ENCODE data around the gene LY6G6F. TPM values are rescaled to one million over a fixed set of nuclear protein-coding genes. Genes with fewer than 3 reads are reported as not detected.

LY6G6F gene
- total and polyA plus RNA-seq, 2 donors (not counting 1 experiment from before 2014, with no cell fraction given) = not detected

DNA sequence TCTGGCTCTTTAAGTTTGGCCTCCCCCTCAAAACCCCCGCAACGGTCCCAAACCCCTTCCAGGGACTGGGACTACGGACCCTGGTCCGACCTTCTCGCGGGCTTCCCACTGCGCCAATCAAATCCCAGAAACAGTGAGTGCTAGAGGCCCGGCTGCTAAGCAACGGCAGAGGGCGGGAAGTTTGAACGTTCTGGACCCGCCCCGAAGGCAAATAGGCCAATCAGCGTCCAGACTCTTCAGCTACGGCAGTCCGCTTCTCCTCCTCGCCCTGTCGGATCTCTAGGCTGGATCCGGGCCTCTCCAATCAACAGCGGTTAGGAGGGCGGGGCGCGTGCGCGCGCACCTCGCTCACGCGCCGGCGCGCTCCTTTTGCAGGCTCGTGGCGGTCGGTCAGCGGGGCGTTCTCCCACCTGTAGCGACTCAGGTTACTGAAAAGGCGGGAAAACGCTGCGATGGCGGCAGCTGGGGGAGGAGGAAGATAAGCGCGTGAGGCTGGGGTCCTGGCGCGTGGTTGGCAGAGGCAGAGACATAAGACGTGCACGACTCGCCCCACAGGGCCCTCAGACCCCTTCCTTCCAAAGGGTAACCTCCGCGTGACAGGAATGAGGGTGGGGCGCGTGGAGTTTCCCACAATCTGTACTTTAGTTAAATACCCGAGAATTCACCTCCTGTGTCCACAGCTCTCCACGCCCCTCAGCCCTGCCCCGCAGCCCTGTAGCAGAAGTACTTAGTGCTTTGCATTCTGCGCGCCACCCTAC, 33.2 kb downstream of the LY6G6F start, which contains the start of gene MSH5:
MSH5 (plus strand) TSS at position 367 of the 758 bp plus-strand sequence. CDS start 462 bp downstream, outside the sequence.
- H3K4me1 ChIP-seq (ENCODE audit: control insufficient read depth in 2 of 2, insufficient read depth in 2 of 2, low read length in 2 of 2) = peaks cover 39 to 42% of the 10 kb centered on the region in 2 donors
- H3K4me2 ChIP-seq (replicated peaks; ENCODE audit: low read depth, low read length, poor library complexity, severe bottlenecking) = peak within 1 kb of the TSS; percentile 100
- no peak for TF ChIP-seq EZH2 (IDR thresholded peaks at IDR 0.05; ENCODE audit: borderline replicate concordance, insufficient read depth, low read depth, low read length, poor library complexity, severe bottlenecking)
- TF ChIP-seq, protein P1, sequence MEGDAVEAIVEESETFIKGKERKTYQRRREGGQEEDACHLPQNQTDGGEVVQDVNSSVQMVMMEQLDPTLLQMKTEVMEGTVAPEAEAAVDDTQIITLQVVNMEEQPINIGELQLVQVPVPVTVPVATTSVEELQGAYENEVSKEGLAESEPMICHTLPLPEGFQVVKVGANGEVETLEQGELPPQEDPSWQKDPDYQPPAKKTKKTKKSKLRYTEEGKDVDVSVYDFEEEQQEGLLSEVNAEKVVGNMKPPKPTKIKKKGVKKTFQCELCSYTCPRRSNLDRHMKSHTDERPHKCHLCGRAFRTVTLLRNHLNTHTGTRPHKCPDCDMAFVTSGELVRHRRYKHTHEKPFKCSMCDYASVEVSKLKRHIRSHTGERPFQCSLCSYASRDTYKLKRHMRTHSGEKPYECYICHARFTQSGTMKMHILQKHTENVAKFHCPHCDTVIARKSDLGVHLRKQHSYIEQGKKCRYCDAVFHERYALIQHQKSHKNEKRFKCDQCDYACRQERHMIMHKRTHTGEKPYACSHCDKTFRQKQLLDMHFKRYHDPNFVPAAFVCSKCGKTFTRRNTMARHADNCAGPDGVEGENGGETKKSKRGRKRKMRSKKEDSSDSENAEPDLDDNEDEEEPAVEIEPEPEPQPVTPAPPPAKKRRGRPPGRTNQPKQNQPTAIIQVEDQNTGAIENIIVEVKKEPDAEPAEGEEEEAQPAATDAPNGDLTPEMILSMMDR (IDR thresholded peaks at IDR 0.05) = no peak
- peak within 1 kb of the TSS; percentile 76 for H3K9ac ChIP-seq (ENCODE audit: low read length)
- intact Hi-C loops (cut with micrococcal nuclease) = loop anchor here (1.0 to 10.0 kb wide), 11 partner anchors 37 to 455 kb away; partner anchors contain the start of genes BAG6, CSNK2B, DDX39B and DXO
- peak within 1 kb of the TSS; percentile 81 to 96 for H3K27ac ChIP-seq (ENCODE audit: low read length in 2 of 2)
- peak; percentile 82 for ATAC-seq (ENCODE audit: low read depth)
- H2AFZ ChIP-seq (ENCODE audit: insufficient read depth, low read depth, low read length, poor library complexity, severe bottlenecking) = peak within 1 kb of the TSS; percentile 90
- Mint-ChIP-seq H3K27me3 (no peaks in the 10 kb centered on the region), H3K4me3 (peak within 1 kb of the TSS; percentile 100), H3K4me1 (peaks cover 60% of the 10 kb centered on the region), H3K27ac (peak within 1 kb of the TSS; percentile 91), H3K9me3 (ENCODE audit: insufficient read depth) (no peaks in the 10 kb centered on the region)
- H3K36me3 ChIP-seq (replicated peaks in 1 of 2; ENCODE audit: control extremely low read depth in 1 of 2, control insufficient read depth in 1 of 2, extremely low read depth in 1 of 2, insufficient read depth in 2 of 2, low read length in 1 of 2) = peaks cover 0 to 4% of the 10 kb centered on the region in 2 experiments
- H3K4me3 ChIP-seq (ENCODE audit: control extremely low read depth in 1 of 5, extremely low read depth in 1 of 5, insufficient read depth in 1 of 5, low read depth in 2 of 5, low read length in 4 of 5) = peak within 1 kb of the TSS; percentile 71 to 90 (median 81)
- H3K79me2 ChIP-seq (ENCODE audit: control insufficient read depth, insufficient read depth, low read length) = peaks cover 41% of the 10 kb centered on the region
- H3K27me3 ChIP-seq (replicated peaks in 1 of 4; ENCODE audit: control extremely low read depth in 1 of 4, control insufficient read depth in 3 of 4, insufficient read depth in 4 of 4, low read length in 3 of 4) = no peaks in the 10 kb centered on the region
- ChIA-PET CTCF (interaction anchor here (1.0 to 7.8 kb wide), 16 partner anchors 11 to 189 kb away, joined by 3 to 90 read pairs (median 4); partner anchors contain the start of genes DDAH2, LSM2, LY6G5C and NEU1), POLR2A (interaction anchor here (0.5 to 2.9 kb wide), 14 partner anchors 10 to 1021 kb away, joined by 3 to 20 read pairs (median 5); partner anchors contain the start of genes ABHD16A, BAG6, DDAH2 and HSPA1A)
- H3K9me3 ChIP-seq (ENCODE audit: control extremely low read depth in 1 of 3, control insufficient read depth in 2 of 3, insufficient read depth in 1 of 3, low read length in 2 of 3) = no peaks in the 10 kb centered on the region
- H4K20me1 ChIP-seq (ENCODE audit: control insufficient read depth, insufficient read depth, low read length, poor library complexity, severe bottlenecking) = no peaks in the 10 kb centered on the region
- DNase-seq = peak; percentile 96
- WGBS (ENCODE audit: insufficient coverage) = 0% methylated on average over 45 of the region's 58 CpGs
